ENCODE measurements around the gene GUCD1.
A peak's percentile ranks its signal among the peaks of the same experiment; 100 is the strongest.
"Not testable (repeated sequence)": the region's sequence is repeated elsewhere in the genome, so short reads cannot be mapped to it uniquely, and the experiment has no call there.

The GUCD1 gene

GRCh38 chr22:24563246-24563645 is 8.3 kb upstream of the GUCD1 start:
- DNase-seq: no peak

GRCh38 chr22:24559471-24559870 is 4.5 kb upstream of the GUCD1 start:
- no peak for DNase-seq

- peak; percentile 94 for DNase-seq
Observed at GRCh38 chr22:24555165-24556039, 464 bp upstream of the GUCD1 start, which contains the start of gene SNRPD3. Gene SNRPD3, plus strand, starts transcription at chr22:24555999. Its CDS starts 1,676 bp downstream, at chr22:24557675.

- no peak for DNase-seq
Observed at GRCh38 chr22:24553597-24554312, 1.2 kb downstream of the GUCD1 start.

- DNase-seq: not testable (repeated sequence)
Observed at GRCh38 chr22:24552503-24553286, 2.2 kb downstream of the GUCD1 start.

GRCh38 chr22:24550902-24551435 is 4.0 kb downstream of the GUCD1 start:
- DNase-seq: no peak

GRCh38 chr22:24550028-24550901 is 4.7 kb downstream of the GUCD1 start:
- DNase-seq: no peak

GRCh38 chr22:24548812-24549211 is 6.1 kb downstream of the GUCD1 start:
- DNase-seq: no peak

GRCh38 chr22:24543679-24544243 is 11.2 kb downstream of the GUCD1 start:
- DNase-seq: no peak

- DNase-seq: no peak
Observed at GRCh38 chr22:24543185-24543601, 11.7 kb downstream of the GUCD1 start.

GRCh38 chr22:24542641-24543040 is 12.3 kb downstream of the GUCD1 start:
- DNase-seq: no peak

- DNase-seq: no peak
Observed at GRCh38 chr22:24541681-24542515, 13.0 kb downstream of the GUCD1 start.

- no peak for DNase-seq
Observed at GRCh38 chr22:24540470-24540869, 14.5 kb downstream of the GUCD1 start.

- no peak for DNase-seq
Observed at GRCh38 chr22:24536089-24536488, 18.8 kb downstream of the GUCD1 start.

- no peak for DNase-seq
Observed at GRCh38 chr22:24535348-24535747, 19.6 kb downstream of the GUCD1 start.

- DNase-seq: no peak
Observed at GRCh38 chr22:24532075-24532474, 22.9 kb downstream of the GUCD1 start.

GRCh38 chr22:24530968-24531367 is 24.0 kb downstream of the GUCD1 start:
- DNase-seq: not testable (repeated sequence)

GRCh38 chr22:24529898-24530297 is 25.0 kb downstream of the GUCD1 start:
- DNase-seq: no peak

GRCh38 chr22:24526191-24526590 is 28.7 kb downstream of the GUCD1 start:
- DNase-seq: no peak

- no peak for DNase-seq
Observed at GRCh38 chr22:24525416-24526037, 29.4 kb downstream of the GUCD1 start.

All from NCI-H1048 (cell line).